SKM-1 treated with dmso at 0.1 percent for 144 hours (cell line): Measurements from ENCODE around the gene CTCF.

Source experiments
- DNase-seq: peaks from one replicate; lab custom pipeline; 2025; ENCODE audit not compliant: unreplicated experiment; lab: John Stamatoyannopoulos, UW

CTCF gene

DNA sequence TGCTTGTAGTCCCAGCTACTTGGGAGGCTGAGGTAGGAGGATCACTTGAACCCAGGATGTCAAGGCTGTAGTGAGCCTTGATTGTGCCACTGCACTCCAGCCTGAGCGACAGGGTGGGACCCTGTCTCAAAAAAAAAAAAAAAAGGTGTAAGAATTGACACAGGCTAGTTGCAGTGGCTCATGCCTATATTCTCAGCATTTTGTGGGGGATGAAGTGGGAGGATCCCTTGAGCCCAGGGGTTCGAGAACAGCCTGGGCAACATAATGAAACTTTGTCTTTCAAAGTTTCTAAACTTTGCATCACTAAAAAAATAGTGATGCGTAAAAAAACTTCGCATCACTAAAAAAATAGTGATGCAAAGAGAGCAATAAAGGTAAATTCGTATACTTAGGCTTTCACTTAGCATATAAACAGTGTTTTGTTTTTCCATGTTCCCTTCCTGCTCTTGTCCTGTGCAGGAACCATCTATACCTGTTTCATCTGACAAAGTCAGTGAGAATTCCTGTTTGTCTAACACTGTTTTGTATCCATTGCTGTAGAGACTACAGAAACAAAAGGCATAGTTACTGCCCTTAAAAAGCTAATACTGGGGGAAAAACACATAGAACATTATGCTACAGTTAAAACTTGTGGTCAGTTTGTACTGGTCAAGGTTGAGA lies 32.1 kb downstream of the CTCF start:
- no peak for DNase-seq

- no peak for DNase-seq
Observed at GRCh38 chr16:67594956-67595355, 32.6 kb downstream of the CTCF start.

- no peak for DNase-seq
Observed at GRCh38 chr16:67598527-67598926, 36.2 kb downstream of the CTCF start.

DNA sequence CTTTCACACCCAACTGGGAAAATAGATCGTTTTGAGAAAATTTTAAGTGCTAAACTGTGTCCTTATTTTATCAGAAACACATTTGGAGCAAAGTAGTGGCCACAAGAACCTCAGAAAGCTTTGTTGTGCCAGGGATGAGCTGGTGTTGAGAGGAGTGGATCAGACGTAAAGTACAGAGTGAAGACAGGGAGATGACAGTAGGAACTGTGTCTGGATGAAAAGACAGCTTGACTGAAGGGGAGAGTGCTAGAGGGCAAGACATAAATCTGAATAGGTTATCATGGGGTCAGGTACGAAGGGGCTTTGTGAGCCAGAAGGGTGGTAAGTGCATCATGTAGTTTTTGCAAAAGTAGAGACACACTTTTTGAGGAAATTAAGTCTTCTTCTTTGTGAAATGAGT lies 43.3 kb downstream of the CTCF start:
- no peak for DNase-seq

GRCh38 chr16:67606632-67607031 lies 44.3 kb downstream of the CTCF start:
- DNase-seq = no peak

DNA sequence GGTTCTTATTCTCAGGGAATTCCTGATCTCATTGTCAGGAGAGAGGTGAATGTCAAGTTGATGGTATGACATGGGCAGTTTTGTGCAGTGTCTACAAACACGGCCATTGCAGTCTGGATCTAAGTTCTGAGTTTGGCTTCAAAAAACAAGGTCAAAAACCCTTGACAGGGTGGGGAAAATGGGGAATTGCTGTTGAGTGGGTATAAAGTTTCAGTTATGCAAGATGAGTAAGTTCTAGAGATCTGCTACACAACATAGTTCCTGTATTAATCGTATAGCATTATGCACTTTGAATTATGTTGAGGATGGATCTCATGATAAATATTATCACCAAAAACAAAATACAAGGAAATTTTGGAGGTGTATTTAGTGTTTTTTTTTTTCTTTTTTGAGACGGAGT lies 46.0 kb downstream of the CTCF start:
- no peak for DNase-seq

DNA sequence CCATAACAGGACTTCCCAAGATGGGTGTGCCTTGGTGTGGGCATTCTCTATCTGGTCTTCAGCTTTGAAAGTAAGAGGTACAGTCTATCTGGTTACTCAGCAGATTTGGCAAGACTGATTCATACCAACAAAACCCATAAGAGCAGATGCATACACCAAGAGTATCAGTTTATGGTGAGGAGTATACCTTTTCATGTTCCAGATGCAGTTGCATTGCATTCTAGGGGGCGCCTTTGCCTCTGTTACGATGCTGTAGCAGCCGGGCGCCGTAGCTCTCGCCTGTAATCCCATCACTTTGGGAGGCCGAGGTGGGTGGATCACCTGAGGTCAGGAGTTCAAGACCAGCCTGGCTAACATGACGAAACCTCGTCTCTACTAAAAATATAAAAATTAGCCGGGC lies 51.5 kb downstream of the CTCF start:
- no peak for DNase-seq

DNA sequence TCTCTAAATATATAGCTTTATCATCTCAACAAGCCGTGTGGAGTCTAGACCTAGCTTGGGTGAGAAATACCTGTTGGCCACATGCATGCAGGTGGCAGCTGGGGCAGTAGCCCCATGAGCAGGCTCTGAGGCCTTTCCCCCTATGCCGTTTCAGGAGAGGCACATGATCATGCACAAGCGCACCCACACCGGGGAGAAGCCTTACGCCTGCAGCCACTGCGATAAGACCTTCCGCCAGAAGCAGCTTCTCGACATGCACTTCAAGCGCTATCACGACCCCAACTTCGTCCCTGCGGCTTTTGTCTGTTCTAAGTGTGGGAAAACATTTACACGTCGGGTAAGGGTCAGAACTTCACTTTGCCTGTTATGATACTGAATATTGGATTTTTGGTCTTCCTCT lies 65.9 kb downstream of the CTCF start:
- DNase-seq = no peak

GRCh38 chr16:67632415-67633172 lies 70.3 kb downstream of the CTCF start:
- no peak for DNase-seq

DNA sequence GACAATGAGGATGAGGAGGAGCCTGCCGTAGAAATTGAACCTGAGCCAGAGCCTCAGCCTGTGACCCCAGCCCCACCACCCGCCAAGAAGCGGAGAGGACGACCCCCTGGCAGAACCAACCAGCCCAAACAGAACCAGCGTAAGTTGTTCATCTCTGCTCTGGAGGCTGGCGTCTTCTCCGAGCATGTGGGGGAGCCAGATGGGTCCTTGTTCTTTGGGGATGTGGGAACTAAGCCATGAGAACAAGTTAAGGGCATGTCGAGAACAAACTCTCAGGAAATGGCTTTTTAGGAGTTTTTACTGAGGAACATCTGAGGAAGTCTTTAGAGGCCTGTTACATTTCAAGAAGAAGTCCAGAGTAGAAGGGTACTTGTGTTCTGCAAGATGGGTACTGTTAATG lies 74.4 kb downstream of the CTCF start:
- DNase-seq = no peak

- DNase-seq = no peak
Observed at GRCh38 chr16:67637625-67638024, 75.3 kb downstream of the CTCF start.

- no peak for DNase-seq
Observed at GRCh38 chr16:67641779-67642708, 79.7 kb downstream of the CTCF start.

- DNase-seq = no peak
Observed at GRCh38 chr16:67644038-67644437, 81.7 kb downstream of the CTCF start.

GRCh38 chr16:67645397-67646121 lies 83.2 kb downstream of the CTCF start:
- no peak for DNase-seq

DNA sequence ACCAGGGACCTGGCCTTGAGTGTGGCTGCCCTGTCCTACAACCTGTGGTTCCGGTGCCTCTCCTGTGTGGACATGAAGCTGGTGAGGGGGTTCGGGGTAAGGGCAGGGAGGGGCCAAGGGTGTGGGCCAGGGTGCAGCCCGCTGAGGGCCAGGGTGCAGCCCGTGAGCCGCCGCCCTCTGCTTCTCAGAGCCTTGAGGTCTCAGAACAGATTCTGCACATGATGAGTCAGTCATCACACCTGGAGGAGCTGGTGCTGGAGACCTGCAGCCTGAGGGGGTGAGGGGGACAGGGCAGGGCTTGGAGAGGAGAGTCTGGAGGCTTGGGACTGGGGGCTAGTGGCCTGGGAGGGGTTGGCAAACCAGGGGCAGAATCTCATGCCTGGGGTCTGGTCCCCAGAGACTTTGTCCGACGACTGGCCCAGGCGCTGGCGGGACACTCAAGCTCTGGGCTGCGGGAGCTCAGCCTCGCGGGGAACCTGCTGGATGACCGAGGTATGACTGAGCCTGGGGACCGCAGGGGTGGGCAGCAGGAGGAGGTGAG lies 84.9 kb downstream of the CTCF start:
- DNase-seq = no peak

GRCh38 chr16:67647681-67648080 lies 85.4 kb downstream of the CTCF start:
- DNase-seq = no peak

- DNase-seq = no peak
Observed at GRCh38 chr16:67648088-67648763, 85.9 kb downstream of the CTCF start.

DNA sequence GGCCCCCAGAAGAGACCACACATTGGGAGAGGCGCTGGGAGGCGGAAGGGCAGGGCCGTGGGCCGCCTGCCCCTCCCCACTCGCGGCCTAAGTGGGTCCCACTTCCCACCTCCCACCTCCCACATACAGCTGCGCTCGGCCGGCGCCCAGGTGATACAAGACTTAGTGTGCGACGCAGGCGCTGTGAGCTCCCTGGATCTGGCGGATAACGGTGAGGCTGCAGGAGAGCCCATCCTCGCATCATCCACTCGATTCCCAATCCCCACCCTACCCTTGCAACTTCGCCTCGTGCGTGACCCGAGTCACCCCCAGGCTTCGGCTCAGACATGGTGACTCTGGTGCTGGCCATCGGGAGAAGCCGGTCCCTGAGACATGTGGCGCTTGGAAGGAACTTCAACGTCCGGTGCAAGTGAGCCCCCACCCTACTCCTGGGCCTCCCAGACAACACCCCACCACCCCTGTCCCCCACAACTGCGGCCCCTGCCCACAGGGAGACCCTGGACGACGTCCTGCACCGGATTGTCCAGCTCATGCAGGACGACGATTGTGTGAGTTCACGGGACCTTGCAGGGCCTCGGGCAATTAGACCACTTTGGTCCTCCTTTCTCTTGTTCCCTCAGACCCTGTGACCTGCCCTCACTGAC lies 86.6 kb downstream of the CTCF start:
- no peak for DNase-seq

- DNase-seq = no peak
Observed at GRCh38 chr16:67649494-67649931, 87.2 kb downstream of the CTCF start.

- no peak for DNase-seq
Observed at GRCh38 chr16:67650023-67650422, 87.7 kb downstream of the CTCF start.
